Fibroblast of lung (primary cell): ENCODE data around the gene CD46. TPM values are rescaled to one million over a fixed set of nuclear protein-coding genes. Genes with fewer than 3 reads are reported as not detected.
A peak's percentile ranks its signal among the peaks of the same experiment; 100 is the strongest.

Source experiments
- DNase-seq, 2 donors: peaks; one replicate each; pipeline versions ENCODE4 v3.0.0 to v3.0.0-alpha.2; 2010; ENCODE audit warnings: low read depth in 2 of 2
- H2AFZ ChIP-seq: 2 replicates; pipeline ENCODE4 v1.5.1; 2012; ENCODE audit warnings: low read length, control low read depth, inconsistent platforms
- H3K27ac ChIP-seq: 2 replicates; pipeline ENCODE4 v1.5.1; 2011; ENCODE audit warnings: low read length, control low read depth; ENCODE audit not compliant: insufficient read depth
- H3K27me3 ChIP-seq: 2 replicates; pipeline ENCODE4 v1.5.1; 2011; ENCODE audit warnings: mild to moderate bottlenecking, low read length; ENCODE audit not compliant: control insufficient read depth, insufficient read depth
- H3K36me3 ChIP-seq: 2 replicates; pipeline ENCODE4 v1.5.1; 2011; ENCODE audit warnings: low read length; ENCODE audit not compliant: control insufficient read depth, insufficient read depth
- H3K4me1 ChIP-seq: 2 replicates; pipeline ENCODE4 v1.5.1; 2011; ENCODE audit warnings: low read length; ENCODE audit not compliant: control insufficient read depth, insufficient read depth; ENCODE audit errors: extremely low read depth
- H3K4me2 ChIP-seq: 2 replicates; pipeline ENCODE4 v1.5.1; 2011; ENCODE audit warnings: low read length, control low read depth; ENCODE audit not compliant: insufficient read depth; ENCODE audit errors: extremely low read depth
- H3K4me3 ChIP-seq, 4 experiments: fragments of 200-600 bp in 1 of 4; sonication (generic) in 1 of 4; replicated peaks in 1 of 4; 2 replicates each; pipeline ENCODE4 v1.5.1; 2011 to 2016; ENCODE audit warnings: low read length in 4 of 4, low read depth in 3 of 4, mild to moderate bottlenecking in 3 of 4, control low read depth in 2 of 4, inconsistent platforms in 1 of 4, mixed read lengths in 1 of 4; ENCODE audit not compliant: insufficient read depth in 1 of 4; ENCODE audit errors: control extremely low read depth in 1 of 4
- H3K79me2 ChIP-seq: 2 replicates; pipeline ENCODE4 v1.5.1; 2012; ENCODE audit warnings: mild to moderate bottlenecking, low read length, inconsistent platforms; ENCODE audit not compliant: control insufficient read depth, insufficient read depth
- H3K9ac ChIP-seq: 2 replicates; pipeline ENCODE4 v1.5.1; 2011; ENCODE audit warnings: mild to moderate bottlenecking, low read length, control low read depth; ENCODE audit not compliant: insufficient read depth
- H3K9me3 ChIP-seq: 2 replicates; pipeline ENCODE4 v1.5.1; 2012; ENCODE audit warnings: low read depth, low read length; ENCODE audit not compliant: control insufficient read depth, insufficient read depth
- H4K20me1 ChIP-seq: 2 replicates; pipeline ENCODE4 v1.5.1; 2011; ENCODE audit warnings: low read length; ENCODE audit not compliant: control insufficient read depth, insufficient read depth; ENCODE audit errors: extremely low read depth
- CTCF ChIP-seq, 2 donors: IDR thresholded peaks in 1 of 2; conservative IDR thresholded peaks in 1 of 2; 1 replicate in 1 of 2; 2 replicates in 1 of 2; pipeline ENCODE4 v1.5.1; 2011 to 2012; ENCODE audit warnings: low read length in 2 of 2, control low read depth in 1 of 2, inconsistent platforms in 1 of 2, low read depth in 1 of 2, mild to moderate bottlenecking in 1 of 2
- EZH2 ChIP-seq: IDR thresholded peaks from 2 replicates; pipeline ENCODE4 v1.5.1; 2012; ENCODE audit warnings: low read length, control low read depth, mild to moderate bottlenecking; ENCODE audit errors: missing control alignments
- polyA plus RNA-seq, 2 donors: library from polyadenylated mRNA; depleted of rRNA in 1 of 2; stranded (reverse) in 1 of 2; unstranded in 1 of 2; fragments of >200 nt; gene quantifications; 2 replicates each; pipeline ENCODE4 v1.2.1, GENCODE V29; 2011 to 2012; ENCODE audit warnings: missing spikeins in 1 of 2
- total RNA-seq: library from RNA; depleted of rRNA; stranded (reverse); fragments of >200 nt; gene quantifications from 2 replicates; pipeline ENCODE4 v1.2.1, GENCODE V29; 2014

CD46 gene
- total and polyA plus RNA-seq, 2 donors (not counting 1 experiment from before 2014, with no cell fraction given), result 198 to 294 TPM

- H3K36me3 ChIP-seq, result no peaks in the 10 kb centered on the region
- TF ChIP-seq CTCF (conservative IDR thresholded peaks at IDR 0.05 in 1 of 2, IDR thresholded peaks at IDR 0.05 in 1 of 2; ENCODE audit: low read depth in 1 of 2, low read length in 2 of 2) (no peak), EZH2 (no peak)
- H3K9me3 ChIP-seq, result no peaks in the 10 kb centered on the region
- DNase-seq, result no peak
- H3K27me3 ChIP-seq, result no peaks in the 10 kb centered on the region
- H3K4me3 ChIP-seq, result peak overlapping the region in 1 of 4 experiments; percentile 97
- peaks cover 44% of the 10 kb centered on the region for H3K79me2 ChIP-seq
- no peak overlapping the region for H3K9ac ChIP-seq
- no peaks in the 10 kb centered on the region for H4K20me1 ChIP-seq
- H3K4me2 ChIP-seq, result no peak overlapping the region
- H3K27ac ChIP-seq, result no peak overlapping the region
- peaks cover 44% of the 10 kb centered on the region for H3K4me1 ChIP-seq
- no peak overlapping the region for H2AFZ ChIP-seq
Measured at GRCh38 chr1:207822124-207822601, 70.3 kb downstream of the CD46 start.

DNA sequence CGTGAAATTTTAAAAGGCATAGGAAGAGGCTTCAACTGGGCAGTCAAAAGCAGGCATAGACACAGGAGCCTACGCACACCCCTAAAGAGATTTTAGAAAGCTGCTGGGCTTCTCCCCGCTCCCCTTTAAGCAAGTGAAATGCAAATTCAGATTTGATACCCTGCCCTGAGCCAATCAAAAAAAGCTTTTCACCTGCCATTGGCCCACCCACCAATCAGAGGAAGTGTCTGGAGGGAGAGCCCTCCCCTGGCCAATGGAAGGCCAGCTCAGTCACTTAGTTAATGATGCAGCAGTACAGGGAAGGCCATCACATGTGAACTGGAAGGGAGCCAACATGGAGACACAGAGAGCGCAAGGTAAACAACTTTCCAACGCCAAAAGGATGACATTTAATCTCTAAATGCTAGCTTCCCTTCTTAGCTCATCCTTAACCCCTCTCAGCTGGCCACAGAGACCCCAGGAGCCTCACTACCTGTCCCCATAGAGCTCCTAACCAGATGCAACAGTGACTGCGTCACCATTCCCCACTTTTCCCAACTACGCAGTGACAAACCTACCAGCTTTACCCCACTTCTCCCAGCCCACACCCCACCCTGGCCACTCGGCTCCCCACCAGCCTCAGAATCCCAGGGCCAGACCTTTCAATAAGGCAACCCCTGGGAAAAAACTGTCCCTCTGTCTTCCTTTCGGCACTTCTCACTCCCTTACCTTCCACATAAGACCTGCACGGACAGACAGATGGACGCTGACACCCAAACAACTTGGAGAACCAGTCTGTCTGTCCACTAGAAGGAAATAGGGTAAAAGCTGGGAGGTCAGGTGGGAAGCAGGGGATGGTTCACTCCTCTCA, 71.0 kb downstream of the CD46 start:
- Histone ChIP-seq H3K9me3 (no peaks in the 10 kb centered on the region), H3K27ac (peak overlapping the region; percentile 96), H3K4me2 (peak overlapping the region; percentile 97), H3K27me3 (no peaks in the 10 kb centered on the region), H3K9ac (peak overlapping the region; percentile 76), H3K4me1 (peaks cover 46% of the 10 kb centered on the region), H2AFZ (no peak overlapping the region), H4K20me1 (no peaks in the 10 kb centered on the region), H3K79me2 (peaks cover 46% of the 10 kb centered on the region), H3K36me3 (no peaks in the 10 kb centered on the region), H3K4me3 (peak overlapping the region; percentile 17 to 97 (median 56))
- no peak for TF ChIP-seq EZH2
- no peak for TF ChIP-seq CTCF (conservative IDR thresholded peaks at IDR 0.05 in 1 of 2, IDR thresholded peaks at IDR 0.05 in 1 of 2; ENCODE audit: low read depth in 1 of 2, low read length in 2 of 2)
- DNase-seq, result peak in 1 of 2 donors; percentile 37

DNA sequence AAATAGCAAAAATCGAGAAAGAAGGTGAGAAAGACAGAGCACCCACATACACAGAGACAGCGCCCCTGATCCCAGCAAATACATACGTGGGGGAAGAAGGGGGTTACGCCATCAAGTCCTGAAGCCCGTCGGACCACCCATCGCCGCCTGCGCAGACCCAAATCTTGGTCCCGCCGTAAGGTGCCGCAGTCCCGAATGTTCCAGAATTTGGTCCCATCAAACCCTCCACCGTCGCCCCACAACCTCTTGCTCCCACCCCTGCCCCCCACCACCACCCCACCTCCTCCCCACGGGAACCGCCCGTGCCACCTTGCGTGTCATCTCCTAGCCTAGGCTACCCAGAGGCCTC, 71.7 kb downstream of the CD46 start:
- H2AFZ ChIP-seq, result no peak overlapping the region
- H3K79me2 ChIP-seq, result peaks cover 47% of the 10 kb centered on the region
- H3K27ac ChIP-seq, result peak overlapping the region; percentile 96
- DNase-seq, result no peak
- H3K27me3 ChIP-seq, result no peaks in the 10 kb centered on the region
- no peaks in the 10 kb centered on the region for H3K9me3 ChIP-seq
- peaks cover 42% of the 10 kb centered on the region for H3K4me1 ChIP-seq
- peak overlapping the region in 3 of 4 experiments; percentile 52 to 97 (median 60) for H3K4me3 ChIP-seq
- TF ChIP-seq CTCF (conservative IDR thresholded peaks at IDR 0.05 in 1 of 2, IDR thresholded peaks at IDR 0.05 in 1 of 2; ENCODE audit: low read depth in 1 of 2, low read length in 2 of 2) (no peak), EZH2 (no peak)
- no peaks in the 10 kb centered on the region for H3K36me3 ChIP-seq
- H3K9ac ChIP-seq, result peak overlapping the region; percentile 76
- peak overlapping the region; percentile 97 for H3K4me2 ChIP-seq
- H4K20me1 ChIP-seq, result no peaks in the 10 kb centered on the region
